SK-N-SH treated with all-trans-retinoic acid at 6 μM for 48 hours (cell line): Measurements from ENCODE around the gene DCAF8L2.

Source experiments
- ATAC-seq: fragments of 200-7000 bp; cut with Tn5 transposase; 3 replicates; pipeline ENCODE4 v1.9.1; 2020; ENCODE audit warnings: mild to moderate bottlenecking, moderate library complexity
- ARNTL ChIP-seq: fragments of 450-650 bp; formaldehyde crosslinking; IDR thresholded peaks from 2 replicates; pipeline ENCODE4 v1.5.0; 2020; ENCODE audit warnings: low read depth, mild to moderate bottlenecking, moderate library complexity, borderline replicate concordance
- BACH2 ChIP-seq: fragments of 250-450 bp; sonication (Bioruptor Pico); IDR thresholded peaks from 2 replicates; pipeline ENCODE4 v1.9.0; 2021; ENCODE audit warnings: mild to moderate bottlenecking, borderline replicate concordance
- CSDC2 ChIP-seq: fragments of 250-450 bp; sonication (Bioruptor Pico); IDR thresholded peaks from 2 replicates; pipeline ENCODE4 v1.5.0; 2020; ENCODE audit warnings: mild to moderate bottlenecking, moderate library complexity
- ESRRG ChIP-seq: fragments of 250-450 bp; sonication (Bioruptor Pico); IDR thresholded peaks from 2 replicates; pipeline ENCODE4 v1.6.1; 2021; ENCODE audit warnings: mild to moderate bottlenecking
- GLIS3 ChIP-seq: fragments of 250-450 bp; sonication (Bioruptor Pico); IDR thresholded peaks from 2 replicates; pipeline ENCODE4 v1.5.0; 2020; ENCODE audit warnings: mild to moderate bottlenecking, moderate library complexity
- ISL1 ChIP-seq: fragments of 250-450 bp; sonication (Bioruptor Pico); IDR thresholded peaks from 2 replicates; pipeline ENCODE4 v2.1.2; 2022; ENCODE audit warnings: mild to moderate bottlenecking, moderate library complexity
- OSR1 ChIP-seq: fragments of 250-450 bp; sonication (Bioruptor Pico); IDR thresholded peaks from 2 replicates; pipeline ENCODE4 v1.8.0; 2022; ENCODE audit warnings: moderate library complexity, mild to moderate bottlenecking, inconsistent platforms
- PATZ1 ChIP-seq: fragments of 250-450 bp; sonication (Bioruptor Pico); IDR thresholded peaks from 2 replicates; pipeline ENCODE4 v1.8.0; 2020; ENCODE audit warnings: mild to moderate bottlenecking, moderate library complexity, borderline replicate concordance
- RARB ChIP-seq: fragments of 250-450 bp; sonication (Bioruptor Pico); IDR thresholded peaks from 2 replicates; pipeline ENCODE4 v1.8.0; 2021; ENCODE audit warnings: mild to moderate bottlenecking, moderate library complexity
- SNAI2 ChIP-seq: fragments of 250-450 bp; sonication (Bioruptor Pico); IDR thresholded peaks from 2 replicates; pipeline ENCODE4 v1.5.0; 2020; ENCODE audit warnings: mild to moderate bottlenecking, moderate library complexity
- TCF4 ChIP-seq: fragments of 250-450 bp; sonication (Bioruptor Pico); IDR thresholded peaks from 2 replicates; pipeline ENCODE4 v1.8.0; 2021; ENCODE audit warnings: mild to moderate bottlenecking, moderate library complexity, borderline replicate concordance
- TOX ChIP-seq: fragments of 250-450 bp; sonication (Bioruptor Pico); IDR thresholded peaks from 2 replicates; pipeline ENCODE4 v1.8.0; 2021; ENCODE audit warnings: mild to moderate bottlenecking, moderate library complexity, borderline replicate concordance
- ZC3H10 ChIP-seq: fragments of 250-450 bp; sonication (Bioruptor Pico); IDR thresholded peaks from 2 replicates; pipeline ENCODE4 v1.5.1; 2021; ENCODE audit warnings: mild to moderate bottlenecking, moderate library complexity
- ZFP3 ChIP-seq: fragments of 250-450 bp; sonication (Bioruptor Pico); IDR thresholded peaks from 2 replicates; pipeline ENCODE4 v1.5.0; 2020; ENCODE audit warnings: mild to moderate bottlenecking, moderate library complexity
- ZFP30 ChIP-seq: fragments of 450-650 bp; formaldehyde crosslinking; IDR thresholded peaks from 2 replicates; pipeline ENCODE4 v1.5.0; 2022; ENCODE audit warnings: mild to moderate bottlenecking, moderate library complexity
- ZNF565 ChIP-seq: fragments of 450-650 bp; formaldehyde crosslinking; conservative IDR thresholded peaks from 2 replicates; pipeline ENCODE4 v1.5.0; 2020; ENCODE audit warnings: low read depth, mild to moderate bottlenecking, moderate library complexity
- ZNF70 ChIP-seq: fragments of 450-650 bp; formaldehyde crosslinking; IDR thresholded peaks from 2 replicates; pipeline ENCODE4 v1.5.0; 2020; ENCODE audit warnings: mild to moderate bottlenecking, moderate library complexity
- TF ChIP-seq, protein P1 (sequence below): fragments of 250-450 bp; sonication (Bioruptor Pico); IDR thresholded peaks from 2 replicates; pipeline ENCODE4 v1.8.0; 2021; ENCODE audit warnings: low read depth, mild to moderate bottlenecking, moderate library complexity, borderline replicate concordance
- TF ChIP-seq, protein P2 (sequence below): fragments of 250-450 bp; sonication (Bioruptor Pico); IDR thresholded peaks from 2 replicates; pipeline ENCODE4 v1.5.1; 2020; ENCODE audit warnings: low read depth, mild to moderate bottlenecking, moderate library complexity
- TF ChIP-seq, protein P3 (sequence below): fragments of 250-450 bp; sonication (Bioruptor Pico); IDR thresholded peaks from 2 replicates; pipeline ENCODE4 v1.5.0; 2020; ENCODE audit warnings: mild to moderate bottlenecking, moderate library complexity

DCAF8L2 gene

DNA sequence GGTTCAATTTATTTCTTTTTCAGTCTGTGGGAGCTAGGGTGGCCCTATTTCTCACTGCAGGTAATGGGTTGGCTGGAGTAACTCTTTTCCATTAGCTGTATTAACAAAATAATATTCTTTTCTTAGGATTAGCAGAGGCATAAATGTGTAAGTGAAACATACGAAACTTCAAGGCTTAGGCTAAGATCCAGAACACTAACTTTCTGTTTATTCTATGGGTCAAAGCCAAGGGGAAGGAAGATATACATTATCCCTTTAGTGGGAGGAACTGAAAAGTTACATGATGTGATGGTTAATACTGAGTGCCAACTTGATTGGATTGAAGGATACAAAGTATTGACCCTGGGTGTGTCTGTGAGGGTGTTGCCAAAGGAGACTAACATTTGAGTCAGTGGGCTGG is 66.4 kb downstream of the DCAF8L2 start:
- TF ChIP-seq BACH2 (CRISPR knock-in tag), result no peak
- no peak for ATAC-seq

DNA sequence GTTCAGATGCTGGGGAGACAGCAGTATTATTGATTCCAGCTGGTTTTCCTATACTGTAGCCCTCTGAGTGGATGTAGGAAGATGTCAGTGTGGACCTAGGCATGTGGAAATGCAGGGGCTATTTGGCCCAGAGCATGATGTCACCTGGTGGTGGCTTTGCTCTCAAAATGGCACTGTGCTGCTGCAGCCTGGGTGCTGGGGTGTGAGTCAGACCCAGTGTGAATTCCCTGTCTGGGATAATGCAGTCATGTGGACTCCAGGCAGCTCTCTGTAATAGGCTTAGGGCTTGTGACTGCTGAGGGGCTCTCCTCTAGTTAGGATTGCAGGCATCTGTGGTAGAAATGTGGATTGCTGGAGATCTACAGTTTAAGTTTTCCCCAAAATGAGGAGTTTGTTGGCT is 70.7 kb downstream of the DCAF8L2 start:
- TF ChIP-seq ARNTL (CRISPR knock-in tag) (no peak), ZNF70 (CRISPR knock-in tag) (no peak), ISL1 (CRISPR knock-in tag) (no peak), GLIS3 (CRISPR knock-in tag) (no peak), RARB (no peak), ZNF565 (no peak)
- TF ChIP-seq, protein P1, sequence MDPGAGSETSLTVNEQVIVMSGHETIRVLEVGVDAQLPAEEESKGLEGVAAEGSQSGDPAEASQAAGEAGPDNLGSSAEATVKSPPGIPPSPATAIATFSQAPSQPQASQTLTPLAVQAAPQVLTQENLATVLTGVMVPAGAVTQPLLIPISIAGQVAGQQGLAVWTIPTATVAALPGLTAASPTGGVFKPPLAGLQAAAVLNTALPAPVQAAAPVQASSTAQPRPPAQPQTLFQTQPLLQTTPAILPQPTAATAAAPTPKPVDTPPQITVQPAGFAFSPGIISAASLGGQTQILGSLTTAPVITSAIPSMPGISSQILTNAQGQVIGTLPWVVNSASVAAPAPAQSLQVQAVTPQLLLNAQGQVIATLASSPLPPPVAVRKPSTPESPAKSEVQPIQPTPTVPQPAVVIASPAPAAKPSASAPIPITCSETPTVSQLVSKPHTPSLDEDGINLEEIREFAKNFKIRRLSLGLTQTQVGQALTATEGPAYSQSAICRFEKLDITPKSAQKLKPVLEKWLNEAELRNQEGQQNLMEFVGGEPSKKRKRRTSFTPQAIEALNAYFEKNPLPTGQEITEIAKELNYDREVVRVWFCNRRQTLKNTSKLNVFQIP (CRISPR knock-in tag), result no peak
- TF ChIP-seq, protein P2, sequence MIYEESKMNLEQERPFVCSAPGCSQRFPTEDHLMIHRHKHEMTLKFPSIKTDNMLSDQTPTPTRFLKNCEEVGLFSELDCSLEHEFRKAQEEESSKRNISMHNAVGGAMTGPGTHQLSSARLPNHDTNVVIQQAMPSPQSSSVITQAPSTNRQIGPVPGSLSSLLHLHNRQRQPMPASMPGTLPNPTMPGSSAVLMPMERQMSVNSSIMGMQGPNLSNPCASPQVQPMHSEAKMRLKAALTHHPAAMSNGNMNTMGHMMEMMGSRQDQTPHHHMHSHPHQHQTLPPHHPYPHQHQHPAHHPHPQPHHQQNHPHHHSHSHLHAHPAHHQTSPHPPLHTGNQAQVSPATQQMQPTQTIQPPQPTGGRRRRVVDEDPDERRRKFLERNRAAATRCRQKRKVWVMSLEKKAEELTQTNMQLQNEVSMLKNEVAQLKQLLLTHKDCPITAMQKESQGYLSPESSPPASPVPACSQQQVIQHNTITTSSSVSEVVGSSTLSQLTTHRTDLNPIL, result no peak
- ATAC-seq, result no peak

DNA sequence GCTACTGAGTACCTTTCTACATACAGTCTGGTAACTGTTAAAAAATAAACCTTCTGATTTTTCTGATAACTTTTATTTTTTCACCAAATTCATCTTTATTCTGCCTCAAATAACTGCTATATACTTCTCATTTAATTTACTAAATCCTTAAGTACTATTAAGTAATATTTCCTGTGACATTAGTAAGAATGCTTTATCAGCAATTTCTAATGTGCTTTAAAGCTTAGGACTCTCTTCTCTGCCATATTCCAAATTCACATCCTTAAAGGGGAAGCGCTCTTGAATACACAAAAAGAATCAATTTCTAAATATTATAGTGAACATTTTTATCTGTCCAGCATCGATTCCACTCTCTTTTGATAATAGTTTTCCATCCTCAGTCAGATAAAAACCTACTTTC is 81.1 kb downstream of the DCAF8L2 start:
- no peak for TF ChIP-seq BACH2 (CRISPR knock-in tag)
- TF ChIP-seq PATZ1 (CRISPR knock-in tag), result no peak
- no peak for TF ChIP-seq ESRRG
- no peak for TF ChIP-seq ZFP3 (CRISPR knock-in tag)
- TF ChIP-seq, protein P3, sequence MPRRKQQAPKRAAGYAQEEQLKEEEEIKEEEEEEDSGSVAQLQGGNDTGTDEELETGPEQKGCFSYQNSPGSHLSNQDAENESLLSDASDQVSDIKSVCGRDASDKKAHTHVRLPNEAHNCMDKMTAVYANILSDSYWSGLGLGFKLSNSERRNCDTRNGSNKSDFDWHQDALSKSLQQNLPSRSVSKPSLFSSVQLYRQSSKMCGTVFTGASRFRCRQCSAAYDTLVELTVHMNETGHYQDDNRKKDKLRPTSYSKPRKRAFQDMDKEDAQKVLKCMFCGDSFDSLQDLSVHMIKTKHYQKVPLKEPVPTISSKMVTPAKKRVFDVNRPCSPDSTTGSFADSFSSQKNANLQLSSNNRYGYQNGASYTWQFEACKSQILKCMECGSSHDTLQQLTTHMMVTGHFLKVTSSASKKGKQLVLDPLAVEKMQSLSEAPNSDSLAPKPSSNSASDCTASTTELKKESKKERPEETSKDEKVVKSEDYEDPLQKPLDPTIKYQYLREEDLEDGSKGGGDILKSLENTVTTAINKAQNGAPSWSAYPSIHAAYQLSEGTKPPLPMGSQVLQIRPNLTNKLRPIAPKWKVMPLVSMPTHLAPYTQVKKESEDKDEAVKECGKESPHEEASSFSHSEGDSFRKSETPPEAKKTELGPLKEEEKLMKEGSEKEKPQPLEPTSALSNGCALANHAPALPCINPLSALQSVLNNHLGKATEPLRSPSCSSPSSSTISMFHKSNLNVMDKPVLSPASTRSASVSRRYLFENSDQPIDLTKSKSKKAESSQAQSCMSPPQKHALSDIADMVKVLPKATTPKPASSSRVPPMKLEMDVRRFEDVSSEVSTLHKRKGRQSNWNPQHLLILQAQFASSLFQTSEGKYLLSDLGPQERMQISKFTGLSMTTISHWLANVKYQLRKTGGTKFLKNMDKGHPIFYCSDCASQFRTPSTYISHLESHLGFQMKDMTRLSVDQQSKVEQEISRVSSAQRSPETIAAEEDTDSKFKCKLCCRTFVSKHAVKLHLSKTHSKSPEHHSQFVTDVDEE (CRISPR knock-in tag), result no peak
- ATAC-seq, result no peak

DNA sequence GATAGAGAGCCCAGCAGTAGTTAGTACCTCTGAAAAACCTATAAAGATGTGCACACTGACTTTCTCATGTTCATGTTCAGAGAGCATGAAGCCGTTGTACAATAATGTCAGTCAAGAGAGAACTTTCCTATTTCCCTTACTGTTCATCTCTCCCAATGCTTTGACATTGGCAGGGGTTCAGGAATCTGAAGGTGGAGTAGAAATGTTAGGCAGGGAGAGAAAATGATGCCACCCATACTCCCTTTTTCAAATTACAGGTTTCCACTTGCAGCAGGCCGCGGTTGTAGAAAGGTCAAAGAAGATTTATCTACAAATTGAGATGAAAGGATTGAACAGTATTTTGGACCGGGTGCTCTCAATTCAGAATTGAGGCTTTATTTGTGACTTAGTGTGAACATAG is 84.3 kb downstream of the DCAF8L2 start:
- TF ChIP-seq ZNF565, result no peak
- TF ChIP-seq, protein P1 (CRISPR knock-in tag), result no peak
- no peak for TF ChIP-seq ZC3H10 (CRISPR knock-in tag)
- no peak for ATAC-seq

- no peak for ATAC-seq
- TF ChIP-seq ARNTL (CRISPR knock-in tag) (no peak), RARB (no peak), CSDC2 (no peak), SNAI2 (no peak), OSR1 (CRISPR knock-in tag) (no peak), ISL1 (CRISPR knock-in tag) (no peak), TOX (CRISPR knock-in tag) (no peak), PATZ1 (CRISPR knock-in tag) (no peak), ZNF70 (CRISPR knock-in tag) (no peak), ZFP30 (no peak), ZNF565 (no peak), BACH2 (CRISPR knock-in tag) (no peak), TCF4 (no peak), ZFP3 (CRISPR knock-in tag) (no peak)
- TF ChIP-seq, protein P1 (CRISPR knock-in tag), result no peak
- TF ChIP-seq, protein P2, result no peak
These were observed 85.3 kb downstream of the DCAF8L2 start for GRCh38 chrX:27675493-27675892.
